NCI-H446 (cell line): Measurements from ENCODE around the gene SERPINA10.
"Not testable (repeated sequence)": the region's sequence is repeated elsewhere in the genome, so short reads cannot be mapped to it uniquely, and the experiment has no call there.

Experiments used
- DNase-seq, 2 experiments: peaks; one replicate each; lab custom pipeline; 2025; lab: John Stamatoyannopoulos, UW

Gene SERPINA10

DNA sequence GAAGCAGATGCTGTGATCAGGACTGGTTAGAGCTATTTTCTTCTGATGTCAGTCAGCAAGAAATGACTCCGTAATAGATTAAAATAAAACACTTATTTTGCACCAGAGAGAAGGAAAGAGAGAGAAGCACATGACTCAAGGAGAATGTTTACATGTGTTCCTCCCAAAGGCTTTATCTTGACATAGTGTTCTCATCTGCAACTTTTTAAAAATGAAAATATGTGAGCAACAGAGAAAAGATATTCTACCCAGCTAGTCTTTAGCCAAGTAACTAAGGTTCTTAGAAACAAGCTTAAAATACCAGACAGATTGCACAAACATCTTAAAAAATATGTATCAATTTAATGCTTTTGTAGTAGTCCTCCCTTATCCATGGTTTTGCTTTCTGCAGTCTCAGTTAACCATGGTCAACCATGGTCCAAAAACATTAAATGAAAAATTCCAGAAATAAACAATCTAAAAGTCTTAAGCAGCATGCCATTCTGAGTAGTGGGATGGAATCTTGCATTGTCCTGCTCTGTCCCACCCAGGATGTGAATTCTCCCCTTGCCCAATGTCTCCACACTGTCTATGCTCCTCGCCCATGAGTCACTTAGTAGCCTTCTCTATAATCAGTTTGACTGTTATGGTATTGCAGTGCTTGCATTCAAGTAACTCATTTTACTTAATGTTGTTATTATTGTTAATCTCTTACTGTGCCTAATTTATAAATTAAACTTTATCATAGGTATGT is 9.9 kb downstream of the SERPINA10 start:
- DNase-seq: no peak

DNA sequence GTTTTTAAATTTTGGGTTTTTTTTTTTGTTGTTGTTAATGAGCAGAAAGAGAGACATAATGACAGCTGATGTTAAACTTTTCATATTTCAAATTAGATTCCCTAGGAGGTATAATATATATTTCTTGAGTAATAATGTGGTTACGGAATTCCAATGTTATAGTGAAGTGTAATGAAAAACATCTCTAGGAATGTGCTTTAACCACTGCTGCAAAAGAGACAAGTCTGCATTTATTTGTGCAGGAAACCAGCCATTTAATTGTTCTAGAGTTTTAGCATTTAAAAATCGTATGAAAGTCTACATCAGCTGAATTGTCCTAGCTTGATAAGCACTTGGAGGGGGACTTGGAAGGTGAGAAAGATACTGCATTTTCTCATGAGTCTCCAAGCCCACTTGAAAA is 14.3 kb downstream of the SERPINA10 start:
- no peak for DNase-seq

DNA sequence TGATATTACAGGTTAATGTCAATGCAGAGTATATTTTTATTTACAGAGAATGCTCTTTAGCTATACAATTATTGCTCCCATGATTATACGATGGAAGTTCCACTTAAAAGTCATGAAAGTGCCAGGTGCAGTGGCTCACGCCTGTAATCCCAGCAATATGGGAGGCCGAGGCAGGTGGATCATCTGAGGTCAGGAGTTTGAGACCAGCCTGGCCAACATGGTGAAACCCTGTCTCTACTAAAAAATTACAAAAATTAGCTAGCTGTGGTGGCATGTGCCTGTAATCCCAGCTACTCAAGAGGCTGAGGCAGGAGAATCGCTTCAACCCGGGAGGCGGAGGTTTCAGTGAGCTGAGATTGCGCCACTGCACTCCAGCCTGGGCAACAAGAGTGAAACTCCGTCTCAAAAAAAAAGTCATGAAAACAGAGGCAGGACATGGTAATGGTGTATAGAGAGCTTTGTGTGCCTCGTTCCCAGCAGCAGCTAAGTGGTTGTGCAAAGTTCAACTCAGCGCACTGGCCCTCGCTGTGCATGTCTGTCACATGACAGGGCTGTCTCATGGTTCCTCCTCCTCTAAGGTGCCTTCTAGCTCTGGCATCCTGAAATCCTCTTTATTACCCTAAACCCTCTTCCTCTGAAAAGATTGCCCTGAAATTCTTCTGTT is 16.0 kb downstream of the SERPINA10 start:
- not testable (repeated sequence) for DNase-seq

DNA sequence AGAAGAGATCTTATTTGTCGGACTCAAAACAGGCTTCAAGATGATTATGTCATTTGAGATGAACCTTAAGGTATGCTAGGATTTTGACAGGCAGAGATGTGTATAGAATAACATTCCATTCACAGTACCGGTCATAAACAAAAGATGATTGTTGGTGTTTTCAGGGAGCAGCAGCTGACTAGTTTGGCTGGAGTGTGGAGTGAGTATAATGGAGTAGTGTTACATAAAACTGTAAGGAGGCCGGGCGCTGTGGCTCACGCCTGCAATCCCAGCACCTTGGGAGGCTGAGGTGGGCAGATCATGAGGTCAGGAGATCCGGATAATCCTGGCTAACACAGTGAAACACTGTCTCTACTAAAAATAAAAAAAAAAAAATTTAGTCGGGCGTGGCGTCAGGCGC is 23.9 kb downstream of the SERPINA10 start:
- DNase-seq: no peak

DNA sequence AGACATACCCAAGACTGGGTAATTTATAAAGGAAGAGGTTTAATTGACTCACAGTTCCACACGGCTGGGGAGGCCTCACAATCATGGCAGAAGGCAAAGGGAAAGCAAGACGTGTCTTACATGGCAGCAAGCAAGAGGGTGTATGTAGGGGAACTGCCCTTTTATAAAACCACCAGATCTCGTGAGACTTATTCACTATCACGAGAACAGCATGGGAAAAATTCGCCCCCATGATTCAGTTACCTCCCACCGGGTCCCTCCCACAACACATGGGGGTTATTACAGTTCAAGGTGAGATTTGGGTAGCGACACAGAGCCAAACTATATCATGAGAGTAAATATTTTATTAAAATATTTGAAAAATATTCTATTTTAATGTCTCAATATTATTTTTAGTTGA is 24.5 kb downstream of the SERPINA10 start:
- not testable (repeated sequence) for DNase-seq

DNA sequence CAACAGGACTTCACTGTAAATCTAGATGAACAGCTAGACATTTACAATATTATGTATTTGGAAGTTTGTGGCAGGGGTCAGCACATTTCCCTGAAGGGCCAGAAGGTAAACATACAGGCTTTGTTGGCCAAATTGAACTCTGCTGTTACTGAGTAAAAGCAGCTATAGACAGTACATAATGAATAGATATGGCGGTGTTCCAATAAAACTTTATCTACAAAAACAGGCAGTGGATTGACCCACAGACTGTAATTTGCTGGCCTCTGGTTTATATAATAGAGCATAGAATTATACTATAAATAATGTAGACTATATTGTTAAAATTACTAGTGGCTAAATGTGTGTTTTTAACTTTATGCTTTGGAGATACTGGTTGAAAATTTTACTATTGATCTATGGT is 25.7 kb downstream of the SERPINA10 start:
- DNase-seq: no peak

DNA sequence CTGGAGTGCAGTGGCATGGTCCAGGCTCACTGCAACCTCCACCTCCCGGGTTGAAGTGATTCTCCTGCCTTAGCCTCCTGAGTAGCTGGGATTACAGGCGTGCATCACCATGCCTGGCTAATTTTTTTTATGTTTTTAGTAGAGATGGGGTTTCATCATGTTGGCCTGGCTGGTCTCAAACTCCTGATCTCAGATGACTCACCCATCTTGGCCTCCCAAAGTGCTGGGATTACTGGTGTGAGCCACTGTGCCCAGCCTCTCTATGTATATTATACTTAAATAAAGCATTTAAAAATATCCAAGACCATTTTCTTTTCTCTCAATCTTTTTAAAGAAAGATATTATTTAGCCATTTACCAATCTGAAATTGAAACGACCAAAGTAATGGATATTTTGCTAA is 28.9 kb downstream of the SERPINA10 start:
- not testable (repeated sequence) for DNase-seq

DNA sequence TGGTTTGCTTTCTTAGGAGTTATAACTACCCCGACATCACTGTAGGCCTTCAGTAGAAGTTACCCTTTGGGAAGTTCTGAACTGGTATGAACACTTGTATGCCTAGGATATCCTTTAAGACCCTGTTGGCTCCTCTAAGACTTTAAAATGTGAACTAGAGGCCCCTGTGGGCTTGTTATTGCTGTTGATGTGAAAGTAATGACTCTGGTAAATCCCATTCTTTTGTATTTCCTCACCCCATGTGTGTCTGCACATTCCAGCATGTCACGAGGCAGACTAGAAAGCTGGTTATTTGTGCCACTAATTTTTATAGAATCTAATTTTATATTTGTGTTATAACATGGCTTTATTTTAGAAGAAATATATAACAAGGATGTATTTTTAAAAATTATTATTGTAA is 48.9 kb downstream of the SERPINA10 start:
- no peak for DNase-seq

DNA sequence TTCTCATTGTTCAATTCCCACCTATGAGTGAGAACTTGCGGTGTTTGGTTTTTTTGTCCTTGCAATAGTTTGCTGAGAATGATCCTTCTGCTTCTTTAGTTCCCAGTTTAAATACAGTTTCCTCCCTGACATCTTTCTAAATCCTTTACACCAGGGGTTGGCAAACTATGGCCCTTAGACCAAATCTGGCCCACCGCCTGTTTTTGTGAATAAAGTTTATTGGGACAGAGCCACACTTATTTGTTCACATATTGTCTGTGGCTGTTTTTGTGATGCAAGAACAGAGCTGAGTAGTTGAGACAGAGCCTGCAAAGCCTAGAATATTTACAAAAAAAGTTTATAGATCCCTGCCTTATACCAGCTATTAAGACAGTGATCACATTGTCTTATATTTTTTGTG is 53.7 kb downstream of the SERPINA10 start:
- DNase-seq: no peak

DNA sequence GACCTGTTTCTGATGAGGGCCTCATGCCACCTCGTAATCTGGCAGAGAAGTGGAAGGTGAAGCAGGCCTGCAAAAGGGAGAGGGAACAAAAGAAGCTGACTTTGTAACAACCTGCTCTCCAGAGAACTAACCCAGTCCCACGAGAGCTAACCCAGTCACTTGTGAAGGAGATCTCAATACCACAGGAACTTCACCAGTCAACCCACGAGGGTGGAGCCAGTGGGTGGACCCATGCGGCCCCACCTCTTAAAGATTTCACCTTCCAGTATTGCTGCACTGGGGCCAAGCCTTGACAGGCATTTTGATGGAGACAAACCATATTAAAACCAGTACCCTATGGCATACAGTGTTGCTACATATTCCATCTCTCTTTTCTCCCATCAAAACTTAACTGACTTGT is 55.1 kb downstream of the SERPINA10 start:
- no peak for DNase-seq

DNA sequence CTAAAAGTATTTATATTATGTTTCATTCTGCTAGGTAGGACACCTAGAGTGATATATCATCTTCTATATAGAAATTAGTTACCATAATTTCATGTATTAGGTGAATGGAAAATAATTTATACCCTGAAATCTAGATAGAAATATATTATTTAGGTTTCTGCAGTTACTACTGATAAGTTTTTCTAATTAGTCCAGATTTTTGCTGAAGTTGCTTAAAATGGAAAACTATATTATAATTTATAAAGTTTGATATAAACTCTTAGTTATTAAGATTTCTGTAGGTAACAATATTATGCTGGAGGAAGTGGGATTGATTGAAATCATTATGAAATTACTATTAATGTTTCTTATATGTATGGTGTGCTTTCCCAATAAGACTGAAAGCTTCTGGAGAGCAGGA is 56.0 kb downstream of the SERPINA10 start:
- DNase-seq: no peak
